Fibroblast of villous mesenchyme (primary cell): ENCODE measurements around the gene CTNND2. TPM values are rescaled to one million over a fixed set of nuclear protein-coding genes. Genes with fewer than 3 reads are reported as not detected.

ENCODE experiments used
- DNase-seq: peaks from one replicate; pipeline ENCODE4 v3.0.0-alpha.2; 2010; ENCODE audit warnings: low read depth
- H3K4me3 ChIP-seq: 2 replicates; pipeline ENCODE4 v1.5.1; 2011; ENCODE audit warnings: low read depth, mild to moderate bottlenecking, low read length
- CTCF ChIP-seq: IDR thresholded peaks from 2 replicates; pipeline ENCODE4 v1.5.1; 2012; ENCODE audit warnings: low read depth, mild to moderate bottlenecking, low read length; ENCODE audit not compliant: insufficient read depth
- total RNA-seq: library from RNA; depleted of rRNA; stranded (reverse); fragments of >200 nt; gene quantifications from 2 replicates; pipeline ENCODE4 v1.2.3, GENCODE V29; 2012

Gene CTNND2
- total RNA-seq, 1 donor: not detected

GRCh38 chr5:11793396-11793795 lies 110.8 kb downstream of the CTNND2 start:
- no peak for DNase-seq
- no peak for TF ChIP-seq CTCF

GRCh38 chr5:11792621-11793020 lies 111.6 kb downstream of the CTNND2 start:
- no peak for TF ChIP-seq CTCF
- H3K4me3 ChIP-seq: no peak overlapping the region
- no peak for DNase-seq

More at GRCh38 chr5:11793396-11793795, 110.8 kb downstream of the CTNND2 start:
- no peak overlapping the region for H3K4me3 ChIP-seq

GRCh38 chr5:11791792-11792191 lies 112.5 kb downstream of the CTNND2 start:
- no peak for TF ChIP-seq CTCF
- no peak overlapping the region for H3K4me3 ChIP-seq
- DNase-seq: no peak

GRCh38 chr5:11790201-11790600 lies 114.0 kb downstream of the CTNND2 start:
- no peak for TF ChIP-seq CTCF
- no peak overlapping the region for H3K4me3 ChIP-seq
- DNase-seq: no peak

- no peak overlapping the region for H3K4me3 ChIP-seq
- DNase-seq: no peak
- no peak for TF ChIP-seq CTCF
These were observed 118.4 kb downstream of the CTNND2 start for GRCh38 chr5:11785771-11786352.

- no peak overlapping the region for H3K4me3 ChIP-seq
- no peak for DNase-seq
- no peak for TF ChIP-seq CTCF
These were observed 123.5 kb downstream of the CTNND2 start for GRCh38 chr5:11780641-11781345.
